ENCODE measurements around the gene IFT80. TPM values are rescaled to one million over a fixed set of nuclear protein-coding genes. Genes with fewer than 3 reads are reported as not detected.

Gene IFT80
- total RNA-seq, 4 donors from 2014 or later = 10.5 to 35.5 (median 15.4) TPM

DNA sequence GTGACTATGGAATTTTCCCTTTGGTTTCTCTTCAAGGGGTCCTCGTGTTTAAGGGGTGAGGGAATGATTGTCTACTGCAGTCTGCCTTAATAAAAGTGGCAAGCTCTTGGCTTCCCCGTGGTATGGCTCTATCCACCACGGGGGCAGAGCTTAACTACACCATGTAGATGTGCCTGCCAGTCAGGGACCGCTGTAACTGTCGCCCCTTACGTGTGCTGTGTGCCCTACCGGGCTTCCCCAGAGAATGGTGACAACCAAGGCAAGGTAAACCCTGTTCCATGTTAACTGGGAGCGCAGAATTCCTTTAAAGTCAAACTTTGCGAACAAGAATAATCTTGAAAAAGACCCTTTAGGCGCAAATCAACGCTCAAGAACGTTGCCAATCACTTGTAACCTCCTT lies 174.8 kb downstream of the IFT80 start:
- Histone ChIP-seq H3K9me3 (no peaks in the 10 kb centered on the region), H3K4me1 (peaks cover 5 to 22% (median 11%) of the 10 kb centered on the region in 4 donors), H3K27me3 (peaks cover 0 to 23% of the 10 kb centered on the region in 2 donors), H3K4me3 (no peak overlapping the region), H3K27ac (no peak overlapping the region), H3K36me3 (no peaks in the 10 kb centered on the region)
- no peak for TF ChIP-seq POLR2A (IDR thresholded peaks at IDR 0.05)
- TF ChIP-seq, protein P1, sequence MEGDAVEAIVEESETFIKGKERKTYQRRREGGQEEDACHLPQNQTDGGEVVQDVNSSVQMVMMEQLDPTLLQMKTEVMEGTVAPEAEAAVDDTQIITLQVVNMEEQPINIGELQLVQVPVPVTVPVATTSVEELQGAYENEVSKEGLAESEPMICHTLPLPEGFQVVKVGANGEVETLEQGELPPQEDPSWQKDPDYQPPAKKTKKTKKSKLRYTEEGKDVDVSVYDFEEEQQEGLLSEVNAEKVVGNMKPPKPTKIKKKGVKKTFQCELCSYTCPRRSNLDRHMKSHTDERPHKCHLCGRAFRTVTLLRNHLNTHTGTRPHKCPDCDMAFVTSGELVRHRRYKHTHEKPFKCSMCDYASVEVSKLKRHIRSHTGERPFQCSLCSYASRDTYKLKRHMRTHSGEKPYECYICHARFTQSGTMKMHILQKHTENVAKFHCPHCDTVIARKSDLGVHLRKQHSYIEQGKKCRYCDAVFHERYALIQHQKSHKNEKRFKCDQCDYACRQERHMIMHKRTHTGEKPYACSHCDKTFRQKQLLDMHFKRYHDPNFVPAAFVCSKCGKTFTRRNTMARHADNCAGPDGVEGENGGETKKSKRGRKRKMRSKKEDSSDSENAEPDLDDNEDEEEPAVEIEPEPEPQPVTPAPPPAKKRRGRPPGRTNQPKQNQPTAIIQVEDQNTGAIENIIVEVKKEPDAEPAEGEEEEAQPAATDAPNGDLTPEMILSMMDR (IDR thresholded peaks at IDR 0.05) = no peak
- no peak for DNase-seq

DNA sequence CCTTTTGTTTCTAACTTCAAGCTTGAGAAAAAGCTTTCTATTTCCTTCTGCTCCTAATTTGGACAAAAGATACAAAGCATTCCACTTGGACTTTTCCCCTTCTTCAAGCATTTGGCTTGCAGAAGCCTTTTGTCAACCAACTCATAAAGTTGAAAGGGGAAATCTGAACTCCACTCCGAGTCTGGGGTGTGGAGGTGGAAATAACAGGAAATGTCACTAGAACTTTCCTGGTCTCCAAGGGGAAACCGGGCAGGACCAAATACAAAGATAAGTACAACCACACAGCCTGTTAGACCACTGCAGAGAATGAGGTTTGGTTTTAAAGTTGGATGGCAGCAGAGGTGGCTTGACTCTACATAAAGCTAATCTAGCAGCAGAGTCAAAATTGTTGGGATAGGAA lies 178.0 kb downstream of the IFT80 start:
- DNase-seq = no peak
- H3K9me3 ChIP-seq = no peaks in the 10 kb centered on the region
- H3K36me3 ChIP-seq = no peaks in the 10 kb centered on the region
- H3K27ac ChIP-seq = no peak overlapping the region
- no peak overlapping the region for H3K4me3 ChIP-seq
- H3K4me1 ChIP-seq = peaks cover 0 to 14% (median 5%) of the 10 kb centered on the region in 4 donors
- H3K27me3 ChIP-seq = peaks cover 0 to 13% of the 10 kb centered on the region in 2 donors
- TF ChIP-seq, protein P1 (IDR thresholded peaks at IDR 0.05) = no peak
- TF ChIP-seq POLR2A (IDR thresholded peaks at IDR 0.05) = no peak

- TF ChIP-seq, protein P1 (IDR thresholded peaks at IDR 0.05) = no peak
- TF ChIP-seq POLR2A (IDR thresholded peaks at IDR 0.05) = no peak
- Histone ChIP-seq H3K27ac (no peak overlapping the region), H3K36me3 (no peaks in the 10 kb centered on the region), H3K9me3 (no peaks in the 10 kb centered on the region), H3K4me3 (no peak overlapping the region), H3K4me1 (peaks cover 0 to 4% (median 0%) of the 10 kb centered on the region in 4 donors), H3K27me3 (peaks cover 0 to 3% of the 10 kb centered on the region in 2 donors)
- no peak for DNase-seq
Observed at GRCh38 chr3:160220038-160220437, 179.0 kb downstream of the IFT80 start.

DNA sequence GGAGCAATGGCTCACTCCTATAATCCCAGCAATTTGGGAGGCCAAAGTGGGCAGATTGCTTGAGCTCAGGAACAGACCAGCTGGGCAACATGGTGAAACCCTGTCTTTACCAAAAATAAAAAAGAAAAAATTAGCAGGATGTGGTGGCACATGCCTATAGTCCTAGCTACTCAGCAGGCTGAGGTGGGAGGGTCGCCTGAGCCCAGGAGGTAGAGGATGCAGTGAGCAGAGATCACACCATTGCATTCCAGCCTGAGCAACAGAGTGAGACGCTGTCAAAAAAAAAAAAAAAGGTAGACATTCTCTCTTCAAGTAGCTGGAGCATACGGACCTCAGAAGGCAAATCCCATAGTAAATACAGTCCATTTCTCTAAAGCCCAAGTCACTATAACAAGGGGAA lies 180.9 kb downstream of the IFT80 start:
- no peak overlapping the region for H3K4me3 ChIP-seq
- TF ChIP-seq POLR2A (IDR thresholded peaks at IDR 0.05) = no peak
- TF ChIP-seq, protein P1 (IDR thresholded peaks at IDR 0.05) = no peak
- DNase-seq = no peak
- no peaks in the 10 kb centered on the region for H3K27me3 ChIP-seq
- H3K27ac ChIP-seq = no peak overlapping the region
- H3K4me1 ChIP-seq = no peaks in the 10 kb centered on the region
- no peaks in the 10 kb centered on the region for H3K36me3 ChIP-seq
- no peaks in the 10 kb centered on the region for H3K9me3 ChIP-seq

- DNase-seq = no peak
- no peaks in the 10 kb centered on the region for H3K36me3 ChIP-seq
- TF ChIP-seq, protein P1 (IDR thresholded peaks at IDR 0.05) = no peak
- no peak for TF ChIP-seq POLR2A (IDR thresholded peaks at IDR 0.05)
- no peak overlapping the region for H3K27ac ChIP-seq
- no peaks in the 10 kb centered on the region for H3K27me3 ChIP-seq
- no peaks in the 10 kb centered on the region for H3K9me3 ChIP-seq
- H3K4me3 ChIP-seq = no peak overlapping the region
- no peaks in the 10 kb centered on the region for H3K4me1 ChIP-seq
Observed at GRCh38 chr3:160217675-160218074, 181.3 kb downstream of the IFT80 start.

- H3K9me3 ChIP-seq = no peaks in the 10 kb centered on the region
- no peaks in the 10 kb centered on the region for H3K36me3 ChIP-seq
- no peak for TF ChIP-seq POLR2A (IDR thresholded peaks at IDR 0.05)
- TF ChIP-seq, protein P1 (IDR thresholded peaks at IDR 0.05) = no peak
- no peak for DNase-seq
- H3K4me1 ChIP-seq = no peaks in the 10 kb centered on the region
- no peak overlapping the region for H3K4me3 ChIP-seq
- no peak overlapping the region for H3K27ac ChIP-seq
- no peaks in the 10 kb centered on the region for H3K27me3 ChIP-seq
Observed at GRCh38 chr3:160213191-160213590, 185.8 kb downstream of the IFT80 start.

Measured in Peyer's patch (tissue), 4 donors.